Ecto neural progenitor cell (in vitro differentiated cells): Measurements from ENCODE around the gene MAN1C1.

ENCODE experiments used
- DNase-seq: peaks from one replicate; pipeline ENCODE4 v3.0.0-alpha.2; 2018; ENCODE audit warnings: low spot score

MAN1C1 gene

GRCh38 chr1:25739341-25739740 lies 122.8 kb downstream of the MAN1C1 start:
- DNase-seq: no peak

- DNase-seq: no peak
These were observed 123.5 kb downstream of the MAN1C1 start for GRCh38 chr1:25740071-25740470.

- DNase-seq: no peak
These were observed 125.7 kb downstream of the MAN1C1 start for GRCh38 chr1:25742316-25742715.

- DNase-seq: no peak
These were observed 126.9 kb downstream of the MAN1C1 start for GRCh38 chr1:25743164-25744139.

- DNase-seq: no peak
These were observed 127.6 kb downstream of the MAN1C1 start for GRCh38 chr1:25744140-25744581.

- no peak for DNase-seq
These were observed 128.2 kb downstream of the MAN1C1 start for GRCh38 chr1:25744636-25745425.

GRCh38 chr1:25746299-25747045 lies 129.9 kb downstream of the MAN1C1 start:
- no peak for DNase-seq

- DNase-seq: no peak
These were observed 130.6 kb downstream of the MAN1C1 start for GRCh38 chr1:25747046-25747719.

GRCh38 chr1:25748531-25749205 lies 132.1 kb downstream of the MAN1C1 start:
- DNase-seq: no peak

- DNase-seq: no peak
These were observed 134.5 kb downstream of the MAN1C1 start for GRCh38 chr1:25750923-25751605.

- no peak for DNase-seq
These were observed 138.0 kb downstream of the MAN1C1 start for GRCh38 chr1:25754470-25755181.

GRCh38 chr1:25755475-25756125 lies 139.0 kb downstream of the MAN1C1 start:
- DNase-seq: no peak

GRCh38 chr1:25756215-25756614 lies 139.6 kb downstream of the MAN1C1 start:
- no peak for DNase-seq

GRCh38 chr1:25757151-25757845 lies 140.7 kb downstream of the MAN1C1 start:
- DNase-seq: no peak

- DNase-seq: no peak
These were observed 141.2 kb downstream of the MAN1C1 start for GRCh38 chr1:25757846-25758185.

GRCh38 chr1:25758466-25759070 lies 142.0 kb downstream of the MAN1C1 start:
- no peak for DNase-seq

GRCh38 chr1:25760122-25760719 lies 143.6 kb downstream of the MAN1C1 start:
- no peak for DNase-seq

GRCh38 chr1:25760871-25761270 lies 144.3 kb downstream of the MAN1C1 start:
- DNase-seq: no peak
